Liver (tissue), 9 donors: ENCODE data around the gene GUCY2D. TPM values are rescaled to one million over a fixed set of nuclear protein-coding genes. Genes with fewer than 3 reads are reported as not detected.

Source experiments
- DNase-seq: peaks from one replicate; pipeline ENCODE4 v3.0.0-alpha.2; 2017; ENCODE audit warnings: low spot score
- H3K27ac ChIP-seq, 2 donors: one replicate each; pipeline ENCODE4 v1.7.0; 2013; ENCODE audit warnings: inconsistent platforms in 2 of 2, low read length in 2 of 2, control low read depth in 1 of 2, low read depth in 1 of 2, mild to moderate bottlenecking in 1 of 2
- H3K27me3 ChIP-seq, 4 donors: one replicate each; pipeline versions ENCODE4 v1.6.1 to v1.7.0; 2013; ENCODE audit warnings: low read length in 3 of 4, inconsistent platforms in 1 of 4, mild to moderate bottlenecking in 1 of 4, moderate library complexity in 1 of 4; ENCODE audit not compliant: control insufficient read depth in 4 of 4, insufficient read depth in 4 of 4
- H3K36me3 ChIP-seq, 4 donors: one replicate each; pipeline versions ENCODE4 v1.6.1 to v1.7.0; 2013; ENCODE audit warnings: low read length in 3 of 4, mild to moderate bottlenecking in 3 of 4, low read depth in 1 of 4, moderate library complexity in 1 of 4; ENCODE audit not compliant: control insufficient read depth in 4 of 4, insufficient read depth in 3 of 4
- H3K4me1 ChIP-seq, 4 donors: one replicate each; pipeline versions ENCODE4 v1.6.1 to v1.7.0; 2013; ENCODE audit warnings: low read length in 3 of 4, mild to moderate bottlenecking in 3 of 4, moderate library complexity in 1 of 4; ENCODE audit not compliant: control insufficient read depth in 4 of 4, insufficient read depth in 4 of 4
- H3K4me3 ChIP-seq, 3 donors: one replicate each; pipeline versions ENCODE4 v1.6.1 to v1.7.0; 2013; ENCODE audit warnings: low read length in 3 of 3, control low read depth in 1 of 3, low read depth in 1 of 3, mild to moderate bottlenecking in 1 of 3
- H3K9ac ChIP-seq, 2 donors: one replicate each; pipeline ENCODE4 v1.7.0; 2013; ENCODE audit warnings: low read length in 2 of 2, mild to moderate bottlenecking in 2 of 2, moderate library complexity in 2 of 2, control low read depth in 1 of 2, low read depth in 1 of 2
- H3K9me3 ChIP-seq, 4 donors: one replicate each; pipeline versions ENCODE4 v1.6.1 to v1.7.0; 2013; ENCODE audit warnings: low read length in 3 of 4; ENCODE audit not compliant: control insufficient read depth in 4 of 4
- ATF3 ChIP-seq: IDR thresholded peaks from 2 replicates; pipeline ENCODE4 v1.6.1; 2016; ENCODE audit warnings: antibody characterized with exemption
- CTCF ChIP-seq: fragments of 150-350 bp; IDR thresholded peaks from 2 replicates; pipeline ENCODE4 v1.5.1; 2017; ENCODE audit warnings: improper control_type of control experiment, low read depth, low read length; ENCODE audit not compliant: missing input control
- FOXA2 ChIP-seq: IDR thresholded peaks from 2 replicates; pipeline ENCODE4 v1.6.1; 2016; ENCODE audit warnings: antibody characterized with exemption
- GABPA ChIP-seq, 2 donors: IDR thresholded peaks in 1 of 2; conservative IDR thresholded peaks in 1 of 2; 2 replicates each; pipeline ENCODE4 v1.6.1; 2016; ENCODE audit warnings: antibody characterized with exemption in 2 of 2, mild to moderate bottlenecking in 1 of 2, moderate library complexity in 1 of 2
- HNF4A ChIP-seq, 2 donors: conservative IDR thresholded peaks; 2 replicates each; pipeline ENCODE4 v1.6.1; 2016; ENCODE audit warnings: antibody characterized with exemption in 2 of 2, mild to moderate bottlenecking in 2 of 2
- HNF4G ChIP-seq: IDR thresholded peaks from 2 replicates; pipeline ENCODE4 v1.6.1; 2016; ENCODE audit warnings: antibody characterized with exemption
- JUND ChIP-seq, 2 donors: IDR thresholded peaks; 2 replicates each; pipeline ENCODE4 v1.6.1; 2016; ENCODE audit warnings: antibody characterized with exemption in 2 of 2
- MAX ChIP-seq: IDR thresholded peaks from 2 replicates; pipeline ENCODE4 v1.6.1; 2016; ENCODE audit warnings: antibody characterized with exemption
- NR2F2 ChIP-seq: IDR thresholded peaks from 2 replicates; pipeline ENCODE4 v1.6.1; 2016; ENCODE audit warnings: antibody characterized with exemption
- RXRA ChIP-seq, 2 donors: IDR thresholded peaks; 2 replicates each; pipeline ENCODE4 v1.6.1; 2017 to 2018; ENCODE audit warnings: antibody characterized with exemption in 2 of 2, mild to moderate bottlenecking in 1 of 2
- SP1 ChIP-seq: IDR thresholded peaks from 2 replicates; pipeline ENCODE4 v1.6.1; 2018; ENCODE audit warnings: antibody characterized with exemption, mild to moderate bottlenecking
- TAF1 ChIP-seq: conservative IDR thresholded peaks from 2 replicates; pipeline ENCODE4 v1.6.1; 2016; ENCODE audit warnings: antibody characterized with exemption, mild to moderate bottlenecking
- YY1 ChIP-seq: IDR thresholded peaks from 2 replicates; pipeline ENCODE4 v1.6.1; 2016; ENCODE audit warnings: antibody characterized with exemption, mild to moderate bottlenecking
- WGBS: extraction: QIAGEN DNeasy Blood & Tissue Kit; methylation state at CpG from one replicate; pipeline ENCODE4 v1.1.7; 2013; 5-methylcytosine and 5-hydroxymethylcytosine counted together
- polyA plus RNA-seq, 2 donors: library from polyadenylated mRNA; stranded (reverse) in 1 of 2; unstranded in 1 of 2; fragments of 200-250 nt in 1 of 2; fragments of >200 nt in 1 of 2; fragmentation: Nextera tagmentation in 1 of 2; extraction: Ambion mirVana in 1 of 2; gene quantifications; one replicate each; pipeline versions ENCODE4 v1.2.1 to v1.2.3, GENCODE V29; 2013 to 2015
- total RNA-seq, 2 donors: library from RNA; depleted of rRNA; stranded (reverse); fragments of >200 nt; gene quantifications; one replicate each; pipeline ENCODE4 v1.2.3, GENCODE V29; 2014
- TF ChIP-seq, protein P1 (sequence below): IDR thresholded peaks from 2 replicates; pipeline ENCODE4 v1.6.1; 2016; ENCODE audit warnings: antibody characterized with exemption, mild to moderate bottlenecking
- TF ChIP-seq, protein P2 (sequence below): IDR thresholded peaks from 2 replicates; pipeline ENCODE4 v1.6.1; 2016; ENCODE audit warnings: antibody characterized with exemption
- donor health status: healthy.
- donor health status: healthy.
- donor health status: healthy.
- donor health status: healthy.
- donor health status: healthy.

GUCY2D gene
- total and polyA plus RNA-seq, 4 donors: 0.09 to 0.14 TPM; not detected in 2

DNA sequence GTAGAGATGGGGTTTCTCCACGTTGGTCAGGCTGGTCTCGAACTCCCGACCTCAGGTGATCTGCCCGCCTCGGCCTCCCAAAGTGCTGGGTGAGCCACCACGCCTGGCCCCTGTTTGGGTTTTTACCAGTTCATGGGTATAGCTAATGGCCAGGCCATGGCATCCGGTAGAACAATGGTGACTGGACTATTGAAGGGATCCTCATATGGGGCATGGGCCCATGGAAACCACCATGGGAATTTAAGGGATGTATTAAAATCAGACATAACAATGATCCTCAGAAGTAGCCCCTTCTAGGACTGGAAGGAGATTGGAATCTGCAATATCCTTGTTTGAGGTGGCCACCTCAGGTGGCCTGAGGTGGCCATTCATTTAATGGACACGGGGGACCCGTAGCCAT is 17.5 kb upstream of the GUCY2D start:
- Histone ChIP-seq H3K9ac (no peak overlapping the region), H3K4me1 (peaks cover 0 to 6% (median 3%) of the 10 kb centered on the region in 4 donors), H3K4me3 (no peak overlapping the region), H3K27ac (no peak overlapping the region), H3K9me3 (no peaks in the 10 kb centered on the region), H3K36me3 (no peaks in the 10 kb centered on the region), H3K27me3 (peaks cover 0 to 3% (median 0%) of the 10 kb centered on the region in 4 donors)
- TF ChIP-seq, protein P1, sequence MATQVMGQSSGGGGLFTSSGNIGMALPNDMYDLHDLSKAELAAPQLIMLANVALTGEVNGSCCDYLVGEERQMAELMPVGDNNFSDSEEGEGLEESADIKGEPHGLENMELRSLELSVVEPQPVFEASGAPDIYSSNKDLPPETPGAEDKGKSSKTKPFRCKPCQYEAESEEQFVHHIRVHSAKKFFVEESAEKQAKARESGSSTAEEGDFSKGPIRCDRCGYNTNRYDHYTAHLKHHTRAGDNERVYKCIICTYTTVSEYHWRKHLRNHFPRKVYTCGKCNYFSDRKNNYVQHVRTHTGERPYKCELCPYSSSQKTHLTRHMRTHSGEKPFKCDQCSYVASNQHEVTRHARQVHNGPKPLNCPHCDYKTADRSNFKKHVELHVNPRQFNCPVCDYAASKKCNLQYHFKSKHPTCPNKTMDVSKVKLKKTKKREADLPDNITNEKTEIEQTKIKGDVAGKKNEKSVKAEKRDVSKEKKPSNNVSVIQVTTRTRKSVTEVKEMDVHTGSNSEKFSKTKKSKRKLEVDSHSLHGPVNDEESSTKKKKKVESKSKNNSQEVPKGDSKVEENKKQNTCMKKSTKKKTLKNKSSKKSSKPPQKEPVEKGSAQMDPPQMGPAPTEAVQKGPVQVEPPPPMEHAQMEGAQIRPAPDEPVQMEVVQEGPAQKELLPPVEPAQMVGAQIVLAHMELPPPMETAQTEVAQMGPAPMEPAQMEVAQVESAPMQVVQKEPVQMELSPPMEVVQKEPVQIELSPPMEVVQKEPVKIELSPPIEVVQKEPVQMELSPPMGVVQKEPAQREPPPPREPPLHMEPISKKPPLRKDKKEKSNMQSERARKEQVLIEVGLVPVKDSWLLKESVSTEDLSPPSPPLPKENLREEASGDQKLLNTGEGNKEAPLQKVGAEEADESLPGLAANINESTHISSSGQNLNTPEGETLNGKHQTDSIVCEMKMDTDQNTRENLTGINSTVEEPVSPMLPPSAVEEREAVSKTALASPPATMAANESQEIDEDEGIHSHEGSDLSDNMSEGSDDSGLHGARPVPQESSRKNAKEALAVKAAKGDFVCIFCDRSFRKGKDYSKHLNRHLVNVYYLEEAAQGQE: no peak
- TF ChIP-seq JUND (IDR thresholded peaks at IDR 0.05) (no peak), GABPA (IDR thresholded peaks at IDR 0.05 in 1 of 2, conservative IDR thresholded peaks at IDR 0.05 in 1 of 2) (no peak), RXRA (IDR thresholded peaks at IDR 0.05) (no peak), NR2F2 (no peak), SP1 (no peak), CTCF (no peak), ATF3 (no peak), YY1 (no peak), MAX (no peak), HNF4G (no peak), HNF4A (conservative IDR thresholded peaks at IDR 0.05) (no peak), TAF1 (no peak), FOXA2 (no peak)
- TF ChIP-seq, protein P2, sequence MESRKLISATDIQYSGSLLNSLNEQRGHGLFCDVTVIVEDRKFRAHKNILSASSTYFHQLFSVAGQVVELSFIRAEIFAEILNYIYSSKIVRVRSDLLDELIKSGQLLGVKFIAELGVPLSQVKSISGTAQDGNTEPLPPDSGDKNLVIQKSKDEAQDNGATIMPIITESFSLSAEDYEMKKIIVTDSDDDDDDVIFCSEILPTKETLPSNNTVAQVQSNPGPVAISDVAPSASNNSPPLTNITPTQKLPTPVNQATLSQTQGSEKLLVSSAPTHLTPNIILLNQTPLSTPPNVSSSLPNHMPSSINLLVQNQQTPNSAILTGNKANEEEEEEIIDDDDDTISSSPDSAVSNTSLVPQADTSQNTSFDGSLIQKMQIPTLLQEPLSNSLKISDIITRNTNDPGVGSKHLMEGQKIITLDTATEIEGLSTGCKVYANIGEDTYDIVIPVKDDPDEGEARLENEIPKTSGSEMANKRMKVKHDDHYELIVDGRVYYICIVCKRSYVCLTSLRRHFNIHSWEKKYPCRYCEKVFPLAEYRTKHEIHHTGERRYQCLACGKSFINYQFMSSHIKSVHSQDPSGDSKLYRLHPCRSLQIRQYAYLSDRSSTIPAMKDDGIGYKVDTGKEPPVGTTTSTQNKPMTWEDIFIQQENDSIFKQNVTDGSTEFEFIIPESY: no peak
- 84% methylated on average over 9 of the region's 9 CpGs for WGBS
- DNase-seq: no peak
